B cell (primary cell): Measurements from ENCODE around the gene THSD4. TPM values are rescaled to one million over a fixed set of nuclear protein-coding genes. Genes with fewer than 3 reads are reported as not detected.

Source experiments
- ATAC-seq: fragments of 200-7000 bp; cut with Tn5 transposase; one replicate; pipeline ENCODE4 v1.10.0; 2021; ENCODE audit warnings: low read depth, mild to moderate bottlenecking, moderate number of reproducible peaks, moderate library complexity
- CTCF ChIA-PET: fragments of 350-600 bp; sonication (Branson Sonifier 250); formaldehyde crosslinking; loops from one replicate; lab custom pipeline; 2021; ENCODE audit warnings: antibody characterized with exemption, inconsistent platforms; lab: Charles Lee
- POLR2A ChIA-PET: fragments of 350-600 bp; sonication (Branson Sonifier 250); formaldehyde crosslinking; loops from one replicate; lab custom pipeline; 2021; ENCODE audit warnings: antibody characterized with exemption; lab: Charles Lee
- DNase-seq: peaks from one replicate; pipeline ENCODE4 v3.0.0; 2013
- H2AFZ ChIP-seq: 2 replicates; pipeline ENCODE4 v1.6.1; 2012; ENCODE audit warnings: mild to moderate bottlenecking, low read depth, low read length; ENCODE audit not compliant: insufficient read depth, poor library complexity, severe bottlenecking
- H3K27ac ChIP-seq, 2 donors: 1 replicate in 1 of 2; 2 replicates in 1 of 2; pipeline ENCODE4 v1.5.1; 2012 to 2013; ENCODE audit warnings: low read length in 2 of 2, mild to moderate bottlenecking in 2 of 2, moderate library complexity in 1 of 2
- H3K27me3 ChIP-seq, 4 experiments: fragments of 200-600 bp in 1 of 4; sonication (generic) in 1 of 4; replicated peaks in 1 of 4; 1 replicate in 2 of 4; 2 replicates in 2 of 4; pipeline versions ENCODE4 v1.6.1 to v1.7.0; 2013 to 2016; ENCODE audit warnings: low read length in 3 of 4, mild to moderate bottlenecking in 2 of 4, mixed read lengths in 1 of 4, moderate library complexity in 1 of 4; ENCODE audit not compliant: insufficient read depth in 4 of 4, control insufficient read depth in 3 of 4; ENCODE audit errors: control extremely low read depth in 1 of 4
- H3K36me3 ChIP-seq, 2 experiments: replicated peaks in 1 of 2; 1 replicate in 1 of 2; 2 replicates in 1 of 2; pipeline versions ENCODE4 v1.6.1 to v1.7.1; 2013; ENCODE audit warnings: low read length in 1 of 2; ENCODE audit not compliant: insufficient read depth in 2 of 2, control insufficient read depth in 1 of 2; ENCODE audit errors: control extremely low read depth in 1 of 2, extremely low read depth in 1 of 2
- H3K4me1 ChIP-seq, 2 donors: fragments of 200-600 bp in 1 of 2; sonication (generic) in 1 of 2; 1 replicate in 1 of 2; 2 replicates in 1 of 2; pipeline versions ENCODE4 v1.5.1 to v1.6.1; 2013 to 2017; ENCODE audit warnings: low read length in 2 of 2; ENCODE audit not compliant: control insufficient read depth in 2 of 2, insufficient read depth in 2 of 2
- H3K4me2 ChIP-seq: replicated peaks from 2 replicates; pipeline ENCODE3; 2012; ENCODE audit warnings: mild to moderate bottlenecking, low read depth, low read length; ENCODE audit not compliant: poor library complexity, severe bottlenecking
- H3K4me3 ChIP-seq, 5 experiments: fragments of 200-600 bp in 1 of 5; sonication (generic) in 1 of 5; 1 replicate in 3 of 5; 2 replicates in 2 of 5; pipeline versions ENCODE4 v1.5.1 to v1.7.0; 2011 to 2016; ENCODE audit warnings: low read length in 4 of 5, mild to moderate bottlenecking in 4 of 5, low read depth in 2 of 5, control low read depth in 1 of 5, moderate library complexity in 1 of 5; ENCODE audit not compliant: insufficient read depth in 1 of 5; ENCODE audit errors: control extremely low read depth in 1 of 5, extremely low read depth in 1 of 5
- H3K79me2 ChIP-seq: fragments of 200-600 bp; sonication (generic); one replicate; pipeline ENCODE4 v1.6.0; 2016; ENCODE audit warnings: low read length; ENCODE audit not compliant: control insufficient read depth, insufficient read depth
- H3K9ac ChIP-seq: fragments of 200-600 bp; sonication (generic); 2 replicates; pipeline ENCODE4 v1.6.1; 2017; ENCODE audit warnings: mild to moderate bottlenecking, low read length, moderate library complexity
- H3K9me3 ChIP-seq, 3 donors: one replicate each; pipeline versions ENCODE4 v1.6.1 to v1.7.1; 2013; ENCODE audit warnings: low read length in 2 of 3; ENCODE audit not compliant: control insufficient read depth in 2 of 3, insufficient read depth in 1 of 3; ENCODE audit errors: control extremely low read depth in 1 of 3
- H4K20me1 ChIP-seq: 2 replicates; pipeline ENCODE4 v1.6.0; 2012; ENCODE audit warnings: mild to moderate bottlenecking, low read length; ENCODE audit not compliant: insufficient read depth, control insufficient read depth, poor library complexity, severe bottlenecking
- H3K27ac Mint-ChIP-seq: one replicate; pipeline ENCODE4 v1.8.0; 2021; ENCODE audit warnings: mixed read lengths
- H3K27me3 Mint-ChIP-seq: one replicate; pipeline ENCODE4 v1.8.0; 2021; ENCODE audit warnings: mixed read lengths
- H3K4me1 Mint-ChIP-seq: one replicate; pipeline ENCODE4 v1.8.0; 2021; ENCODE audit warnings: mixed read lengths
- H3K4me3 Mint-ChIP-seq: one replicate; pipeline ENCODE4 v1.8.0; 2021; ENCODE audit warnings: mixed read lengths
- H3K9me3 Mint-ChIP-seq: one replicate; pipeline ENCODE4 v1.8.0; 2022; ENCODE audit warnings: mixed read lengths; ENCODE audit not compliant: insufficient read depth
- EZH2 ChIP-seq: IDR thresholded peaks from 2 replicates; pipeline ENCODE4 v1.6.1; 2012; ENCODE audit warnings: borderline replicate concordance, low read depth, mild to moderate bottlenecking, moderate library complexity, low read length; ENCODE audit not compliant: insufficient read depth, poor library complexity, severe bottlenecking
- WGBS: methylation state at CpG from one replicate; pipeline ENCODE4 v1.1.5; 2013; ENCODE audit warnings: missing lambda C conversion rate; ENCODE audit not compliant: insufficient coverage; 5-methylcytosine and 5-hydroxymethylcytosine counted together
- intact Hi-C: fragments of 100-400 bp; cut with micrococcal nuclease; formaldehyde crosslinking; loops from one replicate; pipeline ENCODE4 v1.10.0; 2022
- polyA plus RNA-seq: library from polyadenylated mRNA; depleted of rRNA; stranded (reverse); fragments of >200 nt; gene quantifications from 2 replicates; pipeline ENCODE4 v1.2.3, GENCODE V29; 2012
- total RNA-seq, 2 donors: library from RNA; stranded (reverse); fragments of 120-200 nt in 1 of 2; gene quantifications; 1 replicate in 1 of 2; 2 replicates in 1 of 2; pipeline versions ENCODE4 v1.2.3 to v1.2.4, GENCODE V29; 2013 to 2022
- TF ChIP-seq, protein P1 (sequence below): fragments of 200-600 bp; IDR thresholded peaks from one replicate; pipeline ENCODE4 v1.8.0; 2022; ENCODE audit warnings: antibody characterized with exemption, mild to moderate bottlenecking

The THSD4 gene
- total and polyA plus RNA-seq, 2 donors (not counting 1 experiment from before 2014, with no cell fraction given), result not detected

DNA sequence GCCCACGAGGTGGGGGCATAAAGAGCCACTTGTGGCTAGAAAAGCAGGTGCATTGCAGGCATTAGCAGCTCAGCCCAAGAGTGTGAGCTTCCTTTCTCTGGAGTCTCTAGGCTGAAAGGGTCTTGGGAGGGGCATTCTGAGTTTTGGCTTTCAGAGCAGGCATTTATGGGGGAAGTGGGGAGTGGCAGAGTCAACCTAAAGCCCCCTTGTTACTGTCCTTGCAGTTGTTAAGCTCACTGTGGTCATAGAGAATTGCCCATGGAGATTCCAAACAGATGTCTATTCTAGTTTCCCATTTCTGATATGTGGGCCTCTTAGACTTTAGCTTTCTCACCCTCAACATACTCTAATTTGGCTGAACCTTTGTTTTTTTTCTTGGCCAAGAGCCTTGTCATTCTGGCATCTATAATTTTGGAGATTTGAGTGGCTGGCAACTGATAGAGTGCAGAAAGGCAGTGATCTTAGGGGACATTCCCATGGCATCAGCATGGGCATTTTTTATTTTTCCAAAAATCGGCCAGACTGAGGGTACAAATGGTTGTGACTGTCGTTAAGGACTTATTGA lies 217.9 kb downstream of the THSD4 start:
- H3K4me2 ChIP-seq, result no peak overlapping the region
- H3K27me3 ChIP-seq, result peaks cover 0 to 2% (median 0%) of the 10 kb centered on the region in 4 experiments
- H3K9me3 ChIP-seq, result no peaks in the 10 kb centered on the region
- intact Hi-C loops, result no loop called here
- no peak for DNase-seq
- no peak overlapping the region for H3K9ac ChIP-seq
- ATAC-seq, result no peak
- no peak for TF ChIP-seq EZH2
- TF ChIP-seq, protein P1, sequence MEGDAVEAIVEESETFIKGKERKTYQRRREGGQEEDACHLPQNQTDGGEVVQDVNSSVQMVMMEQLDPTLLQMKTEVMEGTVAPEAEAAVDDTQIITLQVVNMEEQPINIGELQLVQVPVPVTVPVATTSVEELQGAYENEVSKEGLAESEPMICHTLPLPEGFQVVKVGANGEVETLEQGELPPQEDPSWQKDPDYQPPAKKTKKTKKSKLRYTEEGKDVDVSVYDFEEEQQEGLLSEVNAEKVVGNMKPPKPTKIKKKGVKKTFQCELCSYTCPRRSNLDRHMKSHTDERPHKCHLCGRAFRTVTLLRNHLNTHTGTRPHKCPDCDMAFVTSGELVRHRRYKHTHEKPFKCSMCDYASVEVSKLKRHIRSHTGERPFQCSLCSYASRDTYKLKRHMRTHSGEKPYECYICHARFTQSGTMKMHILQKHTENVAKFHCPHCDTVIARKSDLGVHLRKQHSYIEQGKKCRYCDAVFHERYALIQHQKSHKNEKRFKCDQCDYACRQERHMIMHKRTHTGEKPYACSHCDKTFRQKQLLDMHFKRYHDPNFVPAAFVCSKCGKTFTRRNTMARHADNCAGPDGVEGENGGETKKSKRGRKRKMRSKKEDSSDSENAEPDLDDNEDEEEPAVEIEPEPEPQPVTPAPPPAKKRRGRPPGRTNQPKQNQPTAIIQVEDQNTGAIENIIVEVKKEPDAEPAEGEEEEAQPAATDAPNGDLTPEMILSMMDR, result no peak
- CTCF ChIA-PET, result interaction anchor here (0.9 kb wide), 1 partner anchor 9 kb away, joined by 3 read pairs; no protein-coding TSS in a partner anchor
- POLR2A ChIA-PET, result no interaction called here
- 63% methylated on average over 3 of the region's 3 CpGs for WGBS
- Mint-ChIP-seq H3K9me3 (no peaks in the 10 kb centered on the region), H3K27me3 (peaks cover 3% of the 10 kb centered on the region), H3K27ac (no peak overlapping the region), H3K4me3 (no peak overlapping the region), H3K4me1 (no peaks in the 10 kb centered on the region)
- H3K79me2 ChIP-seq, result no peaks in the 10 kb centered on the region
- no peaks in the 10 kb centered on the region for H4K20me1 ChIP-seq
- no peak overlapping the region for H3K4me3 ChIP-seq
- no peaks in the 10 kb centered on the region for H3K36me3 ChIP-seq
- H2AFZ ChIP-seq, result no peak overlapping the region
- no peak overlapping the region for H3K27ac ChIP-seq
- no peaks in the 10 kb centered on the region for H3K4me1 ChIP-seq

DNA sequence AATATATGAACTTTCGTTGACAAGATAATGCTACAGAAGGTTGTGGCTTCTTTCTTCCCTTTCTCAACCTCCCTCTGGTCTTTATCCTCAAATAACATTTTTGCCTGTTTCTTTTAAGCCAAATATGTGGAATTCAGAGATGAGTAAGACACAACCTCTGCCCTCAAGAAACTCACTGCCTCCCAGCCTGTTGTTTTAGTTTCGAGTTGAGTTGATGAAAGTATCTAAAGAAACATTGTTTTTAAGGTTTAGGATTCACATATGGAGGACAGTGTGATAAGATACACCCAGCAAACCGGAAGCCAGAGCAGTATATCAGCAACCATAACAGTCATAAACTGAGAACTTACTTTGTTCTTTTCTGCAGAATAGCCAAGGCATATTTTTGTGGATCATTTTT lies 218.6 kb downstream of the THSD4 start:
- CTCF ChIA-PET, result no interaction called here
- no peak for ATAC-seq
- no peak for DNase-seq
- H4K20me1 ChIP-seq, result no peaks in the 10 kb centered on the region
- POLR2A ChIA-PET, result no interaction called here
- no peaks in the 10 kb centered on the region for H3K4me1 ChIP-seq
- no peak overlapping the region for H3K4me2 ChIP-seq
- no peaks in the 10 kb centered on the region for H3K9me3 Mint-ChIP-seq
- no peak overlapping the region for H3K4me3 Mint-ChIP-seq
- no peak overlapping the region for H3K9ac ChIP-seq
- no peaks in the 10 kb centered on the region for H3K36me3 ChIP-seq
- intact Hi-C loops, result no loop called here
- H3K27ac ChIP-seq, result no peak overlapping the region
- H3K4me3 ChIP-seq, result no peak overlapping the region
- H3K79me2 ChIP-seq, result no peaks in the 10 kb centered on the region
- TF ChIP-seq, protein P1, result no peak
- TF ChIP-seq EZH2, result no peak
- peaks cover 0 to 2% (median 0%) of the 10 kb centered on the region in 4 experiments for H3K27me3 ChIP-seq
- no peak overlapping the region for H2AFZ ChIP-seq
- H3K27ac Mint-ChIP-seq, result no peak overlapping the region
- WGBS, result no CpG with 5 or more reads among the region's 3 CpGs
- H3K4me1 Mint-ChIP-seq, result no peaks in the 10 kb centered on the region
- peaks cover 3% of the 10 kb centered on the region for H3K27me3 Mint-ChIP-seq
- H3K9me3 ChIP-seq, result no peaks in the 10 kb centered on the region
